K562 (cell line): ENCODE measurements around the gene ZWINT. TPM values are rescaled to one million over a fixed set of nuclear protein-coding genes. Genes with fewer than 3 reads are reported as not detected.

ENCODE experiments used
- ATAC-seq: fragments of 200-7000 bp; cut with Tn5 transposase; 3 replicates; pipeline ENCODE4 v1.9.1; 2020; ENCODE audit warnings: moderate library complexity
- BruUV-seq: library from RNA; stranded (reverse); fragments of 400-500 nt; replicated peaks from 2 replicates; lab custom pipeline; 2021; lab: Mats Ljungman, UMichigan
- CTCF ChIA-PET: fragments of 300-600 bp; formaldehyde crosslinking; extraction: SDS; loops from one replicate; lab custom pipeline; 2021; ENCODE audit warnings: low intra/inter-chr PET ratio; lab: Yijun Ruan, JAX
- POLR2A ChIA-PET: fragments of 300-600, 350-650 bp; sonication (Branson Sonifier 250); formaldehyde crosslinking; extraction: SDS; loops from one replicate; lab custom pipeline; 2021; ENCODE audit warnings: antibody characterized with exemption, inconsistent platforms; lab: Yijun Ruan, JAX
- DNase-seq, 4 experiments: peaks; one replicate each; pipeline versions ENCODE4 v3.0.0 to v3.0.0-alpha.2; 2011 to 2018; ENCODE audit warnings: low spot score in 3 of 4, mixed read lengths in 3 of 4; ENCODE audit errors: extremely low read depth in 1 of 4
- FAIRE-seq: peaks from 2 replicates; lab custom pipeline; 2011; peaks lifted over from hg19 to GRCh38; lab: Jason Lieb, UNC
- H2AFZ ChIP-seq: 2 replicates; pipeline ENCODE4 v1.6.0; 2011; ENCODE audit warnings: low read depth, low read length, control low read depth, inconsistent platforms
- H3K27ac ChIP-seq: fragments of 200-600 bp; 3 replicates; pipeline ENCODE4 v1.8.0; 2011; ENCODE audit warnings: low read depth, mild to moderate bottlenecking, control low read depth, inconsistent platforms, low read length, moderate library complexity, mixed read lengths; ENCODE audit errors: extremely low read depth
- H3K27me3 ChIP-seq, 2 experiments: fragments of 300-600 bp in 1 of 2; 2 replicates in 1 of 2; 3 replicates in 1 of 2; pipeline versions ENCODE4 v1.6.0 to v1.8.0; 2011; ENCODE audit warnings: inconsistent platforms in 2 of 2, low read length in 2 of 2, mild to moderate bottlenecking in 1 of 2, mixed read lengths in 1 of 2, moderate library complexity in 1 of 2; ENCODE audit not compliant: control insufficient read depth in 2 of 2, insufficient read depth in 2 of 2
- H3K36me3 ChIP-seq: fragments of 300-600 bp; 3 replicates; pipeline ENCODE4 v1.8.0; 2011; ENCODE audit warnings: mild to moderate bottlenecking, low read length, inconsistent platforms; ENCODE audit not compliant: control insufficient read depth, insufficient read depth
- H3K4me1 ChIP-seq, 2 experiments: fragments of 200-600 bp in 1 of 2; replicated peaks in 1 of 2; 2 replicates in 1 of 2; 3 replicates in 1 of 2; pipeline versions ENCODE4 v1.5.1 to v1.8.0; 2011; ENCODE audit warnings: inconsistent platforms in 2 of 2, low read length in 2 of 2, mild to moderate bottlenecking in 1 of 2, mixed read lengths in 1 of 2, moderate library complexity in 1 of 2; ENCODE audit not compliant: control insufficient read depth in 2 of 2, insufficient read depth in 2 of 2
- H3K4me2 ChIP-seq: 2 replicates; pipeline ENCODE4 v1.6.1; 2011; ENCODE audit warnings: low read length, control low read depth, inconsistent platforms, mixed read lengths; ENCODE audit not compliant: insufficient read depth
- H3K4me3 ChIP-seq: fragments of 200-600 bp; sonication (generic), shearing (Covaris generic); 2 replicates; pipeline ENCODE4 v1.5.1; 2016; ENCODE audit warnings: control low read depth, inconsistent platforms
- H3K79me2 ChIP-seq: fragments of 200-600 bp; 3 replicates; pipeline ENCODE4 v1.8.0; 2011; ENCODE audit warnings: low read length, inconsistent platforms; ENCODE audit not compliant: control insufficient read depth, insufficient read depth
- H3K9ac ChIP-seq, 2 experiments: 2 replicates each; pipeline versions ENCODE4 v1.6.0 to v1.6.1; 2011; ENCODE audit warnings: low read depth in 2 of 2, low read length in 2 of 2, control low read depth in 1 of 2, inconsistent platforms in 1 of 2, mild to moderate bottlenecking in 1 of 2, mixed read lengths in 1 of 2; ENCODE audit not compliant: insufficient read depth in 1 of 2
- H3K9me1 ChIP-seq: one replicate; pipeline ENCODE4 v1.6.0; 2011; ENCODE audit warnings: inconsistent platforms, mild to moderate bottlenecking, low read length, moderate library complexity; ENCODE audit not compliant: control insufficient read depth, insufficient read depth
- H3K9me3 ChIP-seq: replicated peaks from 2 replicates; pipeline ENCODE4 v1.5.1; 2011; ENCODE audit warnings: low read depth, low read length, inconsistent platforms; ENCODE audit not compliant: control insufficient read depth, insufficient read depth
- H4K20me1 ChIP-seq: replicated peaks from 2 replicates; pipeline ENCODE4 v1.6.1; 2011; ENCODE audit warnings: low read length, inconsistent platforms, mixed read lengths; ENCODE audit not compliant: control insufficient read depth, insufficient read depth
- SIRT6 ChIP-seq: IDR thresholded peaks from one replicate; pipeline ENCODE4 v1.6.1; 2012; ENCODE audit warnings: low read depth, mild to moderate bottlenecking, control low read depth, inconsistent platforms, low read length, moderate library complexity
- TCF3 ChIP-seq: sonication (generic); formaldehyde crosslinking; IDR thresholded peaks from 2 replicates; pipeline ENCODE4 v1.4.0; 2020; ENCODE audit warnings: mild to moderate bottlenecking, missing genetic modification reagents
- WGBS: fragments of 100-300 bp; shearing (Covaris generic); methylation state at CpG from one replicate; pipeline ENCODE4 v1.1.6; 2016; ENCODE audit warnings: low coverage, mixed read lengths; ENCODE audit not compliant: insufficient coverage; ENCODE audit errors: missing lambda C conversion rate; 5-methylcytosine and 5-hydroxymethylcytosine counted together
- in situ Hi-C: fragments of 300-500 bp; cut with MboI; formaldehyde crosslinking; loops from 4 replicates; pipeline ENCODE4 v1.15.0; 2018; ENCODE audit warnings: inconsistent platforms, mixed read lengths
- intact Hi-C: fragments of 100-400 bp; cut with micrococcal nuclease; formaldehyde crosslinking; loops from 2 replicates; pipeline ENCODE4 v1.14.2; 2022
- polyA plus RNA-seq, 8 experiments: library from polyadenylated mRNA; depleted of rRNA in 4 of 8; stranded (reverse) in 5 of 8; unstranded in 3 of 8; fragments of >200 nt; fragmentation: Nextera tagmentation in 2 of 8; fragmentation: Illumina TruSeq in 1 of 8; extraction: Ambion mirVana in 2 of 8; extraction: Trizol in 1 of 8; gene quantifications; 2 replicates each; pipeline versions ENCODE4 v1.2.1 to v1.2.3, GENCODE V29; 2011 to 2014; ENCODE audit warnings: inconsistent platforms in 1 of 8, missing spikeins in 1 of 8
- total RNA-seq, 7 experiments: library from RNA; depleted of rRNA in 6 of 7; stranded (reverse); fragments of >200 nt in 6 of 7; fragmentation: Illumina TruSeq in 2 of 7; extraction: Trizol in 2 of 7; gene quantifications; 2 replicates each; pipeline versions ENCODE4 v1.2.1 to v1.2.3, GENCODE V29; 2011 to 2021; ENCODE audit warnings: low replicate concordance in 1 of 7
- TF ChIP-seq, protein P1 (sequence below), 2 experiments: fragments of 450-650 bp in 1 of 2; sonication (generic) in 1 of 2; formaldehyde crosslinking in 1 of 2; IDR thresholded peaks in 1 of 2; conservative IDR thresholded peaks in 1 of 2; 2 replicates each; pipeline versions ENCODE4 v1.6.1 to v1.8.1; 2016 to 2023; ENCODE audit warnings: mild to moderate bottlenecking in 2 of 2, moderate library complexity in 2 of 2, inconsistent platforms in 1 of 2, missing genetic modification reagents in 1 of 2

ZWINT gene
- total and polyA plus RNA-seq, 9 of the 15 experiments (the other 6 are each of a cell fraction or from before 2014, with no cell fraction given) = 122 to 245 (median 160) TPM

DNA sequence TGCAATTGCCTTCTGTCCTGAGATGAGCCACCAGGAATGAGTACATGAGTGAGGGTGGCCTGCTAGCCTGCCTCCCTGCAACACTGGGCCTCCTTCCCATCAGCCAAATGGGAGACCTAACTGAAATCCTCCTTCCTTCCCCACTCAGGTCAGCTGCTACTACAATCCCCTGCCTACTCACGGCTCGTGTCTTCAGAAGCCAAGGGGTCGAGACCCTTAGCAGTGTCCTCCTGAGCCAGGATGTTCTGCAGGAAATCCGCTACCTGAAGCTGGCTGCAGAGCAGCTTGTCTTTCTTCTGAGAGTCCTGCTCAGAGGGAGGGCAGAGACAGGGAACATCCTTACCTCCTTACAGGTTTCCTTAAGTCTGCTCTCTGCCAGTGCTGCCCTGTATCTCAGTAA, 1.2 kb downstream of the ZWINT start:
- CTCF ChIA-PET = no interaction called here
- in situ Hi-C loops (no loop called here), intact Hi-C loops (loop anchor here (5.0 kb wide), 1 partner anchor 1907 kb away; the partner anchor contains the start of genes CISD1 and IPMK)
- Histone ChIP-seq H3K27ac (peak overlapping the region; percentile 79; the same call in 2 of the 3 replicates), H3K9ac (peak overlapping the region; percentile 95 to 98), H3K4me1 (peaks cover 6 to 8% of the 10 kb centered on the region in 2 experiments; a peak in 2 of 5 replicates), H3K36me3 (peaks cover 42% of the 10 kb centered on the region), H3K4me2 (peak overlapping the region; percentile 98), H3K27me3 (no peaks in the 10 kb centered on the region), H3K79me2 (peaks cover 35% of the 10 kb centered on the region), H3K9me3 (no peaks in the 10 kb centered on the region), H3K9me1 (no peaks in the 10 kb centered on the region), H3K4me3 (peak overlapping the region; percentile 65), H2AFZ (no peak overlapping the region), H4K20me1 (no peaks in the 10 kb centered on the region)
- whole genome bisulfite sequencing = 97% methylated on average over 4 of the region's 4 CpGs
- TF ChIP-seq SIRT6 = no peak
- FAIRE-seq (no peak), DNase-seq (no peak), ATAC-seq (no peak)
- no TSS peak for BruUV-seq
- POLR2A ChIA-PET = interaction anchor here (2.8 kb wide), 1 partner anchor 9 kb away, joined by 21 read pairs; no protein-coding TSS in a partner anchor

DNA sequence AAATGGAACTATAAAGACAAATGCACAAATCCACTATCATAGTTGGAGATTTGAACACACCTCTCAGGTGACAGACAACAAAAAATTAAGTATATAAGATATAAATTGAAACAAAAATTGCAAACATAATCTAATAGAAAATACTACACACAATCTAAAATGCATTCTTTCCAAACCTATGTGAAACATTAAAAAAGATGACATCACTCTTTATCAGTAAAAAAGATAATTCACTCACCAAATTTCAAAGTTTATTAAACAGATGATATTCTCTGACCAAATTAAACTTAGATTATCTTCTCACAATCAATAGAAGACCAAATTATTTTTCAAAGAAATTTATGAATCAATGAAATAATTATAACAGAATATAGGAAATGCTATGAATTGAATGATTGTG, 4.0 kb downstream of the ZWINT start:
- DNase-seq (no peak), FAIRE-seq (no peak), ATAC-seq (no peak)
- in situ Hi-C loops = no loop called here
- CTCF ChIA-PET = no interaction called here
- no peak overlapping the region for H3K27ac ChIP-seq
- H2AFZ ChIP-seq = no peak overlapping the region
- intact Hi-C loops = no loop called here
- no peaks in the 10 kb centered on the region for H3K27me3 ChIP-seq
- peaks cover 35% of the 10 kb centered on the region for H3K79me2 ChIP-seq
- H3K9me1 ChIP-seq = no peaks in the 10 kb centered on the region
- no peaks in the 10 kb centered on the region for H3K9me3 ChIP-seq
- H3K9ac ChIP-seq = no peak overlapping the region
- BruUV-seq = no TSS peak
- POLR2A ChIA-PET = no interaction called here
- no peak overlapping the region for H3K4me3 ChIP-seq
- no peak for TF ChIP-seq TCF3 (CRISPR knock-in tag)
- TF ChIP-seq, protein P1, sequence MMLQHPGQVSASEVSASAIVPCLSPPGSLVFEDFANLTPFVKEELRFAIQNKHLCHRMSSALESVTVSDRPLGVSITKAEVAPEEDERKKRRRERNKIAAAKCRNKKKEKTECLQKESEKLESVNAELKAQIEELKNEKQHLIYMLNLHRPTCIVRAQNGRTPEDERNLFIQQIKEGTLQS (IDR thresholded peaks at IDR 0.05) = peak; percentile 64
- TF ChIP-seq, protein P1 (CRISPR knock-in tag; conservative IDR thresholded peaks at IDR 0.05) = no peak
- no peaks in the 10 kb centered on the region for H4K20me1 ChIP-seq
- H3K36me3 ChIP-seq = peaks cover 50% of the 10 kb centered on the region
- H3K4me2 ChIP-seq = no peak overlapping the region
- peaks cover 6 to 8% of the 10 kb centered on the region in 2 experiments; a peak in 2 of 5 replicates for H3K4me1 ChIP-seq
